Neutrophil (primary cell): ENCODE results near the gene ACSF3.

ENCODE experiments used
- H3K27ac ChIP-seq: fragments of 200-600 bp; sonication (generic); 2 replicates; pipeline ENCODE4 v1.5.1; 2016; ENCODE audit warnings: mild to moderate bottlenecking, moderate library complexity
- H3K27me3 ChIP-seq: fragments of 200-600 bp; sonication (generic); 2 replicates; pipeline ENCODE4 v1.6.0; 2016; ENCODE audit warnings: mild to moderate bottlenecking
- H3K36me3 ChIP-seq: fragments of 200-600 bp; sonication (generic); 2 replicates; pipeline ENCODE4 v1.5.1; 2017
- H3K4me1 ChIP-seq, 2 experiments: fragments of 200-600 bp in 1 of 2; sonication (generic) in 1 of 2; 1 replicate in 1 of 2; 2 replicates in 1 of 2; pipeline versions ENCODE4 v1.5.1 to v1.6.1; 2013 to 2016; ENCODE audit warnings: low read depth in 1 of 2, low read length in 1 of 2, mild to moderate bottlenecking in 1 of 2, moderate library complexity in 1 of 2; ENCODE audit not compliant: control insufficient read depth in 1 of 2, insufficient read depth in 1 of 2
- H3K4me3 ChIP-seq, 2 experiments: fragments of 200-600 bp in 1 of 2; sonication (generic) in 1 of 2; 1 replicate in 1 of 2; 2 replicates in 1 of 2; pipeline ENCODE4 v1.5.1; 2013 to 2016; ENCODE audit warnings: low read depth in 1 of 2, low read length in 1 of 2, mild to moderate bottlenecking in 1 of 2, moderate library complexity in 1 of 2
- H3K9me3 ChIP-seq: fragments of 200-600 bp; sonication (generic); 2 replicates; pipeline ENCODE4 v1.5.1; 2016
- TF ChIP-seq, protein P1 (sequence below): fragments of 200-600 bp; sonication (generic); IDR thresholded peaks from 2 replicates; pipeline ENCODE4 v1.5.1; 2016; ENCODE audit warnings: antibody characterized with exemption

The ACSF3 gene

DNA sequence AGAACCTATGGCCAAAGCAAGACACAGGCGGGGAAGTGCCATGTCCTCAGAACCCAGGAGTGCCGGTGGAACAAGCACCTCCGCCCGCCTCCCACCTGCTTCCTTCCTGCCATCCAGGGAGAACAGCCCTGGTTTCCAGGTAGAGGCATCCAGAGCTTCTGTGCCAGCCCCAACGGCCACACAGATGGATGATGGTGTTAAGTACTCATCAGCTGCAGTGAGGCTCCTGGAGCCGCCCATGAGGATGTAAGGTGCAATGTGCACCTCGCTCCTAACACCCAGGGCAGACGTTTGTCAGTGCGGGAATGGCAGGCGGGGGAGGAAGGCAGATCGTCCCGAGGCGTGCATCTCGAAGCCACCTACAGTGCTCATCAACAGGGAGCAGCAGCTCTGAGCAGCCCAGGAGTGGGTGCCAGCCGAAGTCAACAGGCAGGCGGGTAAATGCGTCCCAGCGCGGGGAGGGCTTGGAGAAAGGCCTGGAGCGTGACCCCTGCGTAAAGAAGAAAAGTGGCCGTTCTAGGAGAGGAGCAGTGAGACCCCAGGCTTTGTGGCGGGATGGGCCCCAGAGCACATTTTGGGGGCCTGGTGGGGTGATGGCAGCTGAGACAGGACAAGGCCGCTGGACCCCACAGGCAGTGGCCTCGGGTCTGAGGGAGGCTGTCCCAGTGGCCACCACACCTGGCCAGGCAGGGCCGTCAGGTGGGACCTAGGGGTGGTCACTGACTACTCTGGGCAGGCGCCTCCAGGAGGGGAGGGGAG lies 46.1 kb upstream of the ACSF3 start:
- TF ChIP-seq, protein P1, sequence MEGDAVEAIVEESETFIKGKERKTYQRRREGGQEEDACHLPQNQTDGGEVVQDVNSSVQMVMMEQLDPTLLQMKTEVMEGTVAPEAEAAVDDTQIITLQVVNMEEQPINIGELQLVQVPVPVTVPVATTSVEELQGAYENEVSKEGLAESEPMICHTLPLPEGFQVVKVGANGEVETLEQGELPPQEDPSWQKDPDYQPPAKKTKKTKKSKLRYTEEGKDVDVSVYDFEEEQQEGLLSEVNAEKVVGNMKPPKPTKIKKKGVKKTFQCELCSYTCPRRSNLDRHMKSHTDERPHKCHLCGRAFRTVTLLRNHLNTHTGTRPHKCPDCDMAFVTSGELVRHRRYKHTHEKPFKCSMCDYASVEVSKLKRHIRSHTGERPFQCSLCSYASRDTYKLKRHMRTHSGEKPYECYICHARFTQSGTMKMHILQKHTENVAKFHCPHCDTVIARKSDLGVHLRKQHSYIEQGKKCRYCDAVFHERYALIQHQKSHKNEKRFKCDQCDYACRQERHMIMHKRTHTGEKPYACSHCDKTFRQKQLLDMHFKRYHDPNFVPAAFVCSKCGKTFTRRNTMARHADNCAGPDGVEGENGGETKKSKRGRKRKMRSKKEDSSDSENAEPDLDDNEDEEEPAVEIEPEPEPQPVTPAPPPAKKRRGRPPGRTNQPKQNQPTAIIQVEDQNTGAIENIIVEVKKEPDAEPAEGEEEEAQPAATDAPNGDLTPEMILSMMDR, result no peak
- Histone ChIP-seq H3K4me1 (peaks cover 0 to 2% of the 10 kb centered on the region in 2 experiments), H3K36me3 (no peaks in the 10 kb centered on the region), H3K27me3 (peaks cover 35% of the 10 kb centered on the region), H3K27ac (no peak overlapping the region), H3K4me3 (no peak overlapping the region), H3K9me3 (no peaks in the 10 kb centered on the region)

DNA sequence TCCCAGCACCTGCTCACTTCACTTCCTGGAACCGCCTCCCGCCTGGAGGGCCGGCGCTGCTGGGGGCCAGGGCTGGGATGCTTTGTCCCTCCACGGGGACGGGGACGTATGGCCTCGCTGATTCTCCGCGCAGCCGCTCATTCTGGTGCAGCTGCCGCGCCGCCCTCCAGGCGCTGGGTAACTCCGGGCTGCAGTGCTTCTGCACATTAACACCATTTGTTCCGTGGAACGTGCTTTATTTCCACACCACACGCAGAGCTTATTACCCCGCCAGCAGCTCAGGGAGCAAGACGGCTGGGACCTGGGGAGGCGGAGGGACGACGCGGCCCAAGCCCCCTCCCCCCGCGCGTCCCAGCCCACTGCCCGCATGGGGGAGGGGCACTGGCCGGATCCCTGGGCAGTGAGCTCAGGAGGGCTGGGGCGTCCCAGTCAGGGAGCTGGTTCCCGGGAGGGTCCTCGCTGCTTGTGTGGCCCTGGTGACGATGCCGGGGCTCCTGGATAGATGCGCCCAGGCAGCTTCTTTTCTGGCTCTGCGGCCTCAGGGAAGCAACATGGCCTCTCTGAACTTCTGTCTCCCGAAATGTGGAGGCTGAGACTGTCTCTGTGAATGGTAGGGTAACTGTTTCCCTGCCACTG lies 45.4 kb upstream of the ACSF3 start:
- Histone ChIP-seq H3K9me3 (no peaks in the 10 kb centered on the region), H3K4me1 (peaks cover 0 to 5% of the 10 kb centered on the region in 2 experiments), H3K4me3 (no peak overlapping the region), H3K36me3 (no peaks in the 10 kb centered on the region), H3K27me3 (peaks cover 35% of the 10 kb centered on the region), H3K27ac (no peak overlapping the region)
- TF ChIP-seq, protein P1, result no peak

DNA sequence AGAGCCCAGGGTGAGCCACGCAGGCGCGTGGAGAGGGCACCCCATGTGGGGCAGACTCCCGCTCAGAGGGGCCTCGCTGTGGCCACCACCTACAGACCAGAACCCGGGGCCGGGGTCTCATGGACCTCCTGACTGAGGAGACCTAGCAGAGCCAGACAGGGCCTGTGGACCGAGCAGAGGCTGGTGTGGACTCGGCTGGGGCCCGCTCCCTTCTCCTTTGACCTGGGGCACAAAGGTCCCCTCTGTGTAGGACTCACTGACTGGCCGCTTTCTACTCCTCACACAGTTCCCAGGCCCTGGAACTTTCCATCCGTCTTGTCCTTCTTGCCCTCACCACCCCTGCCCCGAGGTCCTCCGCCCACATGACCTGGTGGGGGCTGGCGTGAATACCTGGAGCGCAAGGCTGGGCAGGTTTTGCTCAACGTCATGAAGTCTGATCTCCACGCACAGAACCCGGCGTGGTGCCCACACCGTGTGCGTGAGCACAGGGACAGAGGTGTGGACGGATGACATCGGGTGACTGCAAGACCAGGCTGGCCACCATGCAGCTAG lies 44.7 kb upstream of the ACSF3 start:
- no peak overlapping the region for H3K4me3 ChIP-seq
- no peaks in the 10 kb centered on the region for H3K36me3 ChIP-seq
- H3K9me3 ChIP-seq, result no peaks in the 10 kb centered on the region
- TF ChIP-seq, protein P1, result no peak
- peaks cover 34% of the 10 kb centered on the region for H3K27me3 ChIP-seq
- no peak overlapping the region for H3K27ac ChIP-seq
- peaks cover 0 to 5% of the 10 kb centered on the region in 2 experiments for H3K4me1 ChIP-seq

DNA sequence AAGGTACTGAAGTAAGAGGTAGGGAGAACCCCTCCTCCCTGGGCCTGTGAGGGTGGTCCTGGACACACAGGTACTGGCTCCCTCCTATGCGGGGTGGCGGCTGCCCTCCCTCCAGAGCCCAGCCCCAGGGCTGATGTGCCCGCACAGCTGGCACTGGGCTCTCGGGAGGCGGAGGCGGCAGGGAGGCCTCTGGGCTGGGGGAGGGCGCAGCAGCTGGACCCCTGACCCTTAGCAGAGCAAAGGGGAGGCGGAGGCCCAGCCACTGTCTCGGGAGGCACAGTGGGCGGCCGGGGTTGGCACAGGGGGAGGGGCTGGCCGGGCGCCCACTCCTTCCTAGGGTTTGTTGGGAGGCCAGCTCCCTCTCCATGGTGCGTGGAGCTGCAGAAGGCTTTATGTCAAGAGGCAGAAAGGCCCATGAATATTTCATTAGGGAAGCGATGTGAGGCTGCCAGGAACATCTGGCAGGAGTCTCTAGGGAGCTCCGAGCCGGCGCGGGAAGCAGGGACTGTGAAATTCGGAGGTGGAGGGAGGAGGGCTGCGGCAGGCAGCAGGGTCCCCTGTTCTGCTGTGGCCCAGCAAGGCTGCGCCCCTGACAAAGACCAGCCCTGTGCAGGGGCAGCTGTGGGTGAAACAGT lies 44.1 kb upstream of the ACSF3 start:
- Histone ChIP-seq H3K9me3 (no peaks in the 10 kb centered on the region), H3K27me3 (peaks cover 29% of the 10 kb centered on the region), H3K27ac (no peak overlapping the region), H3K36me3 (no peaks in the 10 kb centered on the region), H3K4me3 (no peak overlapping the region), H3K4me1 (peaks cover 0 to 5% of the 10 kb centered on the region in 2 experiments)
- TF ChIP-seq, protein P1, result no peak

DNA sequence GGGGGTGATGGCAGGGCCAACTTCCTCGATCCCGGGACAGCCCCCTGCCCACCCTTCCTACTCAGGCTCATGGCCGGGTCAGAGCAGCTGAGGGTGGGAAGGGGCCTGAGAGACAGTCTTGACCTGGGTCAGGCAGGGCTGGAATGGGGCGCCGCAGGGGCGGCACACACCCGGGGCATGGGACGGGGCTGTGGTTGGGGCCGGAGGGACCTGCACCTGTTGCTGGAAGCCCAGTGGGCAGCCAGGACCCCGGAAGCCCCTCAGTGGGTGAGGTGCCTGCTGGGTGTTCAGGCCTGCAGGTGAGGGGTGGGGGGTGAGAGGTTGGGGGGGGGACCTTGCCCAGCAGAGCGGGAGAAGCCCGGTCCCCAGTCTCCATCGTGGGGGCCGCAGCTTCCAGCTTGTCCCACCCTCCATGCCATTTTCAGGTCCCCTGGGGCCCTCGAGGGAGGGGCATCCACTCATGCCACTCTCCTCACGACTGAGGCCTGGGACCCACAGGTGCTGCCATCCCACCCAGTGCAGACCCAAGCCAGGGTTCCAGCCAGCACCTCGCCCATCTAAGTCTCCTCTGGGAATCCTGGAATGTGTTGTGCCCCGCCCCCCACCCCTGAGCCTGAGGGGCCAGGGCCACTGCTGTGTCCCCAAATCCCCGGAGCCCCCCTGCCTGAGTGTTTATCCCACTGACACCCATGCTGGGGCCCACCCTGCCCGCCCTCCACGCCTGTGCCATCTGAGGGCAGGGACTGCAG lies 43.4 kb upstream of the ACSF3 start:
- Histone ChIP-seq H3K36me3 (no peaks in the 10 kb centered on the region), H3K9me3 (no peaks in the 10 kb centered on the region), H3K27me3 (peaks cover 22% of the 10 kb centered on the region), H3K4me3 (no peak overlapping the region), H3K4me1 (peaks cover 0 to 5% of the 10 kb centered on the region in 2 experiments), H3K27ac (no peak overlapping the region)
- TF ChIP-seq, protein P1, result no peak
